LNCAP (cell line): Measurements from ENCODE around the gene GCNT1.

Source experiments
- CTCF ChIP-seq: fragments of 450-650 bp; IDR thresholded peaks from 2 replicates; pipeline ENCODE4 v1.5.1; 2017; ENCODE audit warnings: mild to moderate bottlenecking

Gene GCNT1

GRCh38 chr9:76519075-76519835 is 60.3 kb downstream of the GCNT1 start:
- TF ChIP-seq CTCF, result no peak

GRCh38 chr9:76521244-76521681 is 62.3 kb downstream of the GCNT1 start:
- no peak for TF ChIP-seq CTCF

GRCh38 chr9:76521906-76522305 is 62.9 kb downstream of the GCNT1 start:
- no peak for TF ChIP-seq CTCF

- TF ChIP-seq CTCF, result no peak
Observed at GRCh38 chr9:76525196-76525595, 66.2 kb downstream of the GCNT1 start.

GRCh38 chr9:76526026-76526425 is 67.0 kb downstream of the GCNT1 start:
- no peak for TF ChIP-seq CTCF

GRCh38 chr9:76528056-76528455 is 69.1 kb downstream of the GCNT1 start:
- TF ChIP-seq CTCF, result no peak

- TF ChIP-seq CTCF, result no peak
Observed at GRCh38 chr9:76528642-76529190, 69.7 kb downstream of the GCNT1 start.
